Stimulated activated CD4-positive, alpha-beta T cell treated with anti-CD3 and anti-CD28 coated beads, Interleukin-1b, Interleukin-23, amount 100 ng/mL, for 48 hours (primary cell): ENCODE measurements around the gene TMEM45B.
"Not testable (repeated sequence)": the region's sequence is repeated elsewhere in the genome, so short reads cannot be mapped to it uniquely, and the experiment has no call there.

Experiments used
- DNase-seq: peaks from one replicate; pipeline ENCODE4 v3.0.0-alpha.2; 2020

Gene TMEM45B

DNA sequence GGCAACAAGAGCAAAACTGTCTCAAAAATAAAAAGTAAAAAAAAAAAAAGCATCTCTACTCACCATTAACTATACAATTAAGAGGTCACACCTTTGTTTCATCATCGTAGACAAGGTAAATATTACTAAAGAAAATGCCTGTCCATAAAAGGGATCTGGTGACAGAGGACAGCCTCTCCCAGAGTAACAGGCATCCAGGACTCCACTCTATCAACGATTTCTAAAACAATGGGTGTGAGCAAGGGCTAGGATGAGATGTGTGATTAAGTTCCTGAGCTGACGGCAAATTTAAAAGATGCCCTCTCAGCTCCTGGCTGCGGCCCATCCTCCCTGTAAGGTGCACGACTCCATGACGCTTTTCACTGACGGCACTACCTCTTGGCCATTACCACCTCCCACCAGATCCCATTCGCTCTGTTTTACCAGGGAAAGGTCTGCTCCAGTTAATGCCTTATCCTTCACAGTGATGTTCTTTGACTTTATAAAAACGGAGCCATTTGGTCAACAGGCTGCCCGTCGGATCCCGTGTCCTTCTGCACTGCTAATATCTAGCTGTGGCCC lies 2.3 kb upstream of the TMEM45B start:
- DNase-seq, result no peak

- DNase-seq, result peak; percentile 84
Observed at GRCh38 chr11:129814244-129815014, 1.2 kb upstream of the TMEM45B start.

DNA sequence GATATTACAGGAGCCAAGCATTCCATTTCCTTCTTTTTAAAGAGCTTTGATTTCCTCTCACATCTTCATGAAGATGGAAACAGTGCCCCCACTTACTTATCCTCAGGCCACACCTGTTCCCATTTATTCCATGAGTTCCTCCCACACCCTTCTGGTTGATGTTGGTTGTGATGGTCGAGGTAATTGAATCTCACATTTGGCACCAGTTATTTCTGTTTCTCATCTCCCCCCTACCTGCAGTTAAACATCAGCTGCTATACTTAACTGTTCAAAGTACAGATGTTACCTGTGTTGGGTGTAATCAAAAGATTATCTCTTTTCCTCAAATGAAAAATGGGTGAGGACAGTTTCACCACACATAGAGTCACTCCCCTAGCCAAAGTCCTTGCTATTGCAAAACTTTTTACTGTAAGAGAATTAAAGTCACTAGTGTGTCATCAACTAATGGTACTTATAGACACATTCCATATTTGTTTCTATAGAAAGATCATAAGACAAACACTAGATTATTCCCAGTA lies 1.9 kb downstream of the TMEM45B start:
- no peak for DNase-seq

DNA sequence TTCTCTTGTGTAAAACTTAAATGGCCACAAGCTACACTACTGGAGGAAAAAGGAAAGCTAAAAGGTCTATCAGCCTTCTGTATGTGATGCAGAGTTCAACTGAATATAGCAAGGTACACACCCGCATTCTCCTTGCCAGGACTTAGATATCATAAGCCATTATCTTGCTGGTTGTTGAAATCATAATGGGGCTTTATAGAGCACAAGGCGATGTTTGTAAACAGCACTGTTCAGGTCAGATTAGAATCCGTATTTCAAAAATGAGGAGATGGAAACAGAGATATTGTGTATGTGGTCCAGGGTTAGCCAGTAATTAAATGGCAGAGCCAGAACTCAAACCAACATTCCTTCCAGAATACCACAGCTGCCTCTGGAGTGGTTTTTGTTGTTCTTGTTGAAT lies 2.6 kb downstream of the TMEM45B start:
- DNase-seq, result not testable (repeated sequence)

DNA sequence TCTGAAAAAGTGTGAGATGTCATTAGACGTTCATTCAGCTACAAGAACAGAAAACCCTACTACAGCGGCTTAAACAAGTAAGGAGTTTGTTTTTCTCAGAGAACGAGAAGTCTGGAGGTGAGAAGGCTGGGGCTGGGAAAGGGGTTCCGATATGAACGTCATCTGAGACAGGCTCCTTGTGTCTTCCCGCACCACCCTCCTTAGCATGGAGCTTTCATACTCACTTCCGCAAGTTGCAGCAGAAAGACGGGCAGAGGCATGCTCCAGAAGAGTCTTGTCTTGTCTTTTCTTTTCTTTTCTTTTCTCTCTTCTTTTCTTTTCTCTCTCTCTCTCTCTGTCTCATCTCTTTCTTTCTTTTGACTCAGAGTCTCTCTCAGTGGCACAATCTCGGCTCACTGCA lies 3.6 kb downstream of the TMEM45B start:
- no peak for DNase-seq

GRCh38 chr11:129820228-129820627 lies 4.6 kb downstream of the TMEM45B start:
- DNase-seq, result not testable (repeated sequence)

DNA sequence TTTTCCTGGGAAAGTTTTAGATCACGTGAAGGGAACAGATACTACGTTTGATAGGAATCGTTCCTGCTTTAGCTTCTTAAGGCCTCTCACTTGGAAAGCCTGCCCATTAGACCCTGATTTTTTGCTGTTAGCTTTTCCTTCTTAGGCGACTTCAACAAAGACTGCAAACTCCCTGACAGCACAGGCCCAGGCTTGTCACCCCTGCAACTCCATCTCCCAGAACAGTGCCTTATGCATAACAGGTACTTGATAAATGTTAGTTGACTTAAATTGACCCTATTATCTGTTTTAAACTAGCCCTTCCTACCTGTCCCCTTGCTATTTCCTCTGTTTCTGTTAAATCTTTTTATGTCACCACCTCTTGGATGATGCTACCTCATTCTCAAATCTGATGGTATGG lies 7.6 kb downstream of the TMEM45B start:
- not testable (repeated sequence) for DNase-seq

- not testable (repeated sequence) for DNase-seq
Observed at GRCh38 chr11:129823799-129824198, 8.2 kb downstream of the TMEM45B start.

DNA sequence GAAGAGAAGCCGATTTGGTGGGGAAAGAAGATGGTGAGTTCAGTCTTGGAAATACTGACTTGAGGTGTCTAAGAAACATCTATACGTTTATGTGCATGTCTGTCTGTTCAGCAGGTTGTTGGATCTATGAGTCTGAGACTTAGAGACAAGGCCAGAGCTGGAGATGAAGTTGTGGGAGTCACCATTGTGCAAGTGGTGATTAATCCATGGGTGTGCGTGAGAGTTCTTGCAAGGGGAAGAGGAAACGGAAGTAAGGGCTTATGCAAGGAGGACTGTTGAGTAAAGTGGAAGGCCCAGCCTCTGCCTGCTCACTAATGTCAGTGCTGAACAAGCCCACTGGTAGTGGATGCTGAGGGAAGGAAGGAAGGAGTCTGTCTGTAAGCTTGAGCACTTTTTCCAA lies 9.7 kb downstream of the TMEM45B start:
- peak; percentile 8 for DNase-seq

DNA sequence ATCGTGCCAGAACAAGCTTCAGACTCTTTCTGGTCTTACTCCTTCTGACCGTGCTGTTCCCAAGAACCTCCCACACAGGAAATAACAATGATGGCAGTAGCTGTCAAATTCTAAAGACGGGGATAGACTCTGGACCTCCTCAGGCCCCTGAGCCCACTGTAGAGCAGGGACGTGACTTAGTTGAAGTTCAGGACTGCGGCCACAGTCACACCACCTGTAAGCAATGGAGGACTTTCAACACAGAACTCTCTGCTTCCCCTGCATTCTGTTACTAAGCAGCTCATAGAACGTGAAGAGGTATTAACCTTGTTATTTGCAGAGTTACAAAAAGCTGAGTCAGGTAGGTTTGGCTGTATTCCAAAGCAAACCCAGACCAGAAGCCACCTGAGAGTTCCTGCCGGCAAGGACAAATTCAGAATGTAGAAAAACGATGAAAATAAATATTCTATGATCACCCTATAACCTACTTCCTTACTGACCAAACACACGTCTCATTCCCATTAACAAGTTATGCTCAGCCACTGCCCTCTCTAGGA lies 12.7 kb downstream of the TMEM45B start:
- no peak for DNase-seq

DNA sequence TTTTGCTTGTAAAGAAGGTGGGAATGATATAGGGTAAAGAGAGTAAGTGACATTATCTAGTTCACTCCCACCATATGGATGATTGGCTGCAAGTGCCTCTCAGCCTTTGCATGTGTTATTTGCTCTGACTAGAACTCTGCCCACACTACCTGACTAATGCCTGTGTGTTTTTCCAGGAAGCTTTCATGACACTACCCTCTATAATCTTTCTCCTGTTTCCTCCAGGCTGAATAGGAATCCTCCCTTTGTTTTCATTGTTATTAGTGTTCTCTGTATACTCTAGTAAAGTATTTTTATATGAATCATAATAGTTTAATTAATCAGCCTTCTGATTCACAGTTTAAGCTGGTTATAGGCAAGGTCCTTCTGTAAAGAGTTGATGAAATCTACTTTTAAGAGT lies 13.8 kb downstream of the TMEM45B start:
- DNase-seq, result not testable (repeated sequence)

DNA sequence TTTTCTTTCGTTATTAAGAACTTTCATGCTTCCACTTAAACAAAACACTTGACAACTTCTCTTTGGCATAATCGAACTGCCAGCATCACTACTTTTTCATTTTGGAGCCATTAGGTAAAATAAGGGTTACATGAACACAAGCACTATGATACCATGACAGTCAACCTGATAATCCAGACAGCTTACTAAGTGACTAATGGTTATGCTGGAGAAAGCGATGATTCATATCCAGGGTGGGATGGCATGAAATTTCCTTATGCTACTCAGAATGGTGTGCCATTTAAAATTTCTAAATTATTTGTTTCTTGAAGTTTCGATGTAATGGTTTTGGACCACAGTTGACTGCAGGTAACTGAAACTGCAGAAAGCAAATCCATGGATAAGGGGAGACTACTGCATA lies 15.6 kb downstream of the TMEM45B start:
- not testable (repeated sequence) for DNase-seq

- not testable (repeated sequence) for DNase-seq
Observed at GRCh38 chr11:129833260-129833659, 17.6 kb downstream of the TMEM45B start.

DNA sequence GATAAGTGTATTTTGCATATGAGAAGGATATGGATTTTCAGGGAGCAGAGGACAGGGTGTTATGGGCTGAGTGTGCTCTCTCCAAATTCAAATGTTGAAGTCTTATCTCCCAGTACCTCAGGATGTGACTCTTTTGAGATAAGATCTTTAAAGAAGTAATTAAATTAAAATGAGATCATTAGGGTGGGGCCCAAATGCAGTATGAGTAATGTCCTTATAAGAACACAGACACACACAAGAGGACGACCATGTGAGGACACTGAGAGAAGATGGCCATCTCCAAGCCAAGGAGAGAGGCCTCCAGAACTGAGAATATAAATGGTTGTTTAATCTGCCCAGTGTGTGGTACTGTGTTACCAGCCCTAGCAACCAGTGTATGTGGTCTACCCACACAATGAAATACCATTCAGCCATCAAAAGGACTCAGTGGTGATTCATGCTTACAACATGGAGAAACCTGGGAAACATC lies 20.8 kb downstream of the TMEM45B start:
- DNase-seq, result not testable (repeated sequence)

- DNase-seq, result no peak
Observed at GRCh38 chr11:129836979-129837378, 21.3 kb downstream of the TMEM45B start.

DNA sequence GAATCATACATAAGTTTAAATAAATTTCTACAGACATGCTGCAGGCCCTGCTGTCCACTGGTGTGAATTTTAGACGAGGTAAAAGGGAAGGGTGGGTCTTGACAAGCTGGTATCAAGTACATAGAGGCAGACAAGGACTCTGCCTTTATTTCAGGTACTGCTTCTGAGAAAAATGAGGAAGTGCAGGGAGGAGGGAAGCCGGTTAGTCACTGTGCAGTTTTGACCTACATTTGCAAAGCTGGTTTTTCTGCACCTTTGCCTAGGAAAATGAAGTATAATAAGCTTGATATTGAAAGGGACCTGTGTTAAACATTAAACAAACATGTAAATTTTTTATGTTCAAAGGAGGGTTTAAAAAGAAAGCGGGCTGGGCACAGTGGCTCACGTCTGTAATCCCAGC lies 24.6 kb downstream of the TMEM45B start:
- no peak for DNase-seq

GRCh38 chr11:129842138-129842537 lies 26.5 kb downstream of the TMEM45B start:
- DNase-seq, result no peak

- peak; percentile 17 for DNase-seq
Observed at GRCh38 chr11:129846508-129847335, 31.1 kb downstream of the TMEM45B start.

DNA sequence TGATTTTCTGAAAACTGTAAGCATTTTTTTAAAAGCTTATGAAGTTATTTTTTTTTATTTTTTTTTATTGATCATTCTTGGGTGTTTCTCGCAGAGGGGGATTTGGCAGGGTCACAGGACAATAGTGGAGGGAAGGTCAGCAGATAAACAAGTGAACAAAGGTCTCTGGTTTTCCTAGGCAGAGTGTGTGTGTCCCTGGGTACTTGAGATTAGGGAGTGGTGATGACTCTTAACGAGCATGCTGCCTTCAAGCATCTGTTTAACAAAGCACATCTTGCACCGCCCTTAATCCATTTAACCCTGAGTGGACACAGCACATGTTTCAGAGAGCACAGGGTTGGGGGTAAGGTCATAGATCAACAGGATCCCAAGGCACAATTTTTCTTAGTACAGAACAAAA lies 31.7 kb downstream of the TMEM45B start:
- DNase-seq, result not testable (repeated sequence)

DNA sequence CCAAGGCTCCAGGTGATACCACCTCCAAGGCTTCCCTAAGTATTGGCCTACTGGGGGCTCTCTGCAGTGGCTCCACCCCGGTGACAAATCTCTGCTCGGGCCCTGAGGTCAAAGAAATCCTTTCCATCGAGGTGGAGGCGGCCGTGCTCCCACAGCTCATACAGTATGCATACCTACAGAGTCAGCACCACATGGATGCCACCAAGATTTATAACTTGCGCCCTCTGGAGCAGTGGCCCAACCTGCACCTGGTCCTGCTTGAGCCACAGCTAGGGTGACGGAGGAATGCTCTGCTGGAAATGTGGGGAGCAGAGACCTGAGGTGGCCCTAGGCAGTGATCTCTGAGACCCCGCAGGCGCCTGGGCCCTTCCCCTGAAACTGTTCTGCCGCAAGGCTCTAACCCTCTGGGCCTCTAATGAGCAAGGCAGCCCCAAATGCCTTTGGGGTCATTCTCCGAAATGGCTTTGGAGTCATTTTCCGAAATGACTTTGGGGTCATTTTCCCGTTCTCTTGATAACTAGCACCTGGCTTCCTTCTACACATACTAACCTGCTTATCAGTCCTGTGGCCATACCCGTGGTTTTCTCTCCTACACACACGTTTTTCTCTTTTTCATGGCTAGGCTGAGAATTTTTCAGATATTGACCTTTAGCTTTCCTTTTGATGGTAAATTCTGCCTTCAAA lies 33.9 kb downstream of the TMEM45B start:
- no peak for DNase-seq

DNA sequence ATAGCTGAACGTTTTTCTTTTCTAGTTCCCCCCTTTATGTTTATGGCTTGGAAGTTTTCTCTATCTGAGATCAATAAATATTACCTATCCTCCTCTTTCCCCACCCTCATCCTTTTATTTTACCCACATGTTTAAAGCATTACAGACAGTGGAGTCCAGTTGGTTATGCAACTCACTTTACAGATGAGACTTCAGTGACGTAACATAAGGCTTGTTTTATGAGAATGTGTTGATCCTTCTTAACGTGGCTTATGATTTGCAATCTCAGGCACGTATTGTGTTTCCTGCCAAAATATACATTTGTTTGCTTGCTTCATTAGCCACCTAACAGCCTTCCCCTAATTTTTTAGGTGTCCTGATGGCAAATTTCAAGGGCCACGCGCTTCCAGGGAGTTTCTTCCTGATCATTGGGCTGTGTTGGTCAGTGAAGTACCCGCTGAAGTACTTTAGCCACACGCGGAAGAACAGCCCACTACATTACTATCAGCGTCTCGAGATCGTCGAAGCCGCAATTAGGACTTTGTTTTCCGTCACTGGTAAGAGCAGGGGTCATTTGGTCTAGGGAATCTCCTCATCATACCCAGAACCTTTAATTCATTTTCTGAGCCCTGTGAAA lies 36.6 kb downstream of the TMEM45B start:
- DNase-seq, result no peak
